NCI-H510A (cell line): ENCODE results near the gene PRPF19.

ENCODE experiments used
- DNase-seq: peaks from one replicate; lab custom pipeline; 2025; lab: John Stamatoyannopoulos, UW

The PRPF19 gene

DNA sequence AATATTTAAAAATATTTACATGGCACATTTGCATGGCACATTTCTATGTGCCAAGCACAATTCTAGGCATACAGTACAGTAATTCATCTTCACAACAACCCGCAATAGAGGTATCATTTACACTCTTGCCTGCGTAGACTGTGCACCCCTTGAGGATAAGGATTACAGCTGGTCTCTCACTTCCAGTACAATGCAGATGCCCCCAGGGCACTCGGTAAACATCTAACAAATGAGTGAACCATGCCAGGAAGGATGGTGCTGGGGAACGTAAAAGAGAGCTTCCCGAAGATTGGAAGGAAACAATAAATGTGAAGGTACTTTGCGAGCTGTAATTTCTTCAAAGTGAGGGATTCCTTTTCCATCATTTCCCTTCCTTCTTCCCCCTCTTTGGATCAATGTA lies 1.3 kb downstream of the PRPF19 start:
- DNase-seq: no peak

DNA sequence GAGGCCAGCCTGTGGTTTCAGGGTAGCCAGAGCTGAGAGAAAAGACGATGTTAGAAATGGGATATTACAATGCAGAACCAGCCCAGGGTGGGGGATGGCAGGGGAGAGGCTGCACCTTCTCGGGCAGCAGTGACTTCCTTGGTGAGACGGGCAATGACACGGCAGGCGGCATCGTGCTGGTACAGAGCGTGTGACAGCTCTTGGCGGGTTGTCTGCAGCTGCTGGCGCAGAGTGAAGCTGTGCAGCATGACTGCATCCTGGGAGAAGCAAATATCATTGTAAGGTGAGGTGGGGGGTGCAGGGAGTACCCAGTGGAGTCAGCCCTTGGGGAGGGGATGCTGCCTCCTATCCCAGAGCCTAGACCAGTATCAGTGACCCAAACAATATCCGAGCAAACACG lies 3.8 kb downstream of the PRPF19 start:
- no peak for DNase-seq

DNA sequence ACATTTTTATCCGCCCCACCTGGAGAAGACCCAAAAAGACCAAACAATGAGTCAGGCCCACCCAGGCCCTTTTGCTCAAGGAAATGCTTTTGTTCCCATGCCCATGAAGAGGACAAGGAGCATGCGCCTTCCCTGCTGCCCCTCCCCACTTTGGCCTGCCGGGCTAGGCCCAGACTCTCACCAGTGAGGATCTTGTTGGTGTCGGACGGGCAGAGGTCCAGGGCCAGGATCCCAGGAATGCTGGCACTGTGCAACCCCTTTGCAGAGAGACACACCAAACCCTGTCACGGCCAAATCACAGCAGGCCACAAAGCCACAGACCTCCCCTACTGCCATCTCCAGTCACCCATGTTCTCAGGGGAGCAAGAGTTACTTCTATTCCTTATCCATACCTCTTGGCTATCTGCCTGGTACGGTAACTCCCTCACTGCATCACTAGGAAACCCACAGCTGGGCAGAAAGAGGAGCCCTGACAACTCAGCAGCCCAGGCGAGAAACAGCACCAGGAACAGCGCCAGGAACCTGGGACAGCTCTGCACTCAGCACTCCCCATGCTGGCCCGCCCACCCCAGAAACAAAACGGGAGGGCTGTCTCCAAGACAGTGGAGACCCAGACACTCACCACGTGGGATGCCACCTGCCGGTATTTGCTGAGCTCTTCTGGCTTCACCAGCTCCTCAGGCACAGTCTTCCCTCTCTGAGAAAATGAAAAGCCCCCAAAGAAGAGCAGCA lies 5.5 kb downstream of the PRPF19 start:
- DNase-seq: no peak

DNA sequence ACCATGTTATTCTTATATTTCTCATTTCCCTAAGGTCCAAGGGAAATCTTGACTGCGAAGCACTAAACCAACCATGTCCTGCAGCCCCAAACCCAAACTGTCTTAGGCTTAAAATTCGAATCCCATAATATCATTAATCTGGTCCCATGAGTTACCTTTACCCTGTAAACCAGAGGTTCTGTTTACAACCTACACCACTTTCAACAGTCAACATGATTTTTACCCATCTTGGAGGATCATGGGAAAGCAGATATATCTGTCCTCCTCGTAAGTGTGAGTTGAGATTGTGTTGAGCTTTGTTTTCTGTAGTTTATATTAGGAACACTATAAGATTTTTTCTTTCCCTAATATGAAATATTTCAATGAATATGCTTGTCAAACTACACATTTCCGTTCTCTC lies 6.4 kb downstream of the PRPF19 start:
- DNase-seq: no peak

- DNase-seq: no peak
Measured at GRCh38 chr11:60899046-60899936, 7.1 kb downstream of the PRPF19 start.

DNA sequence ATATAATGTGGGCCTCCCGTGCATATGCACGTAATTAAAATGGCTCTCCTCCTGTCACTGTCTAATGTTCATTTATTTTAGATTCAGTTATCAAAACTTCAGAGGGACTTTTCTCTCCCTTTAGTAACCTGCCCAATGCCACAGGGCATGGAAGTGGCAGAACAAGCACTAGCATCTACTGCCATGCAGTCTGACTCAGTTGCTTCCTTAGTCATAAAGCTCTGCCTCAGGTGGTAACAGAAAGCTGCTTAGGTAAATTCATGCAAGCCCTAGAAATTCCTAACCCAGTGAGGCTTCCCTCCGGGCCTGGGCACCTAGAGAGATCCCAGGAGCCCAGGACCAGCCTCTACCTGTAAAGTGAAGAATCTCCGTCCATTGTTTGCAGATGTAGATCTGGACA lies 8.9 kb downstream of the PRPF19 start:
- no peak for DNase-seq

DNA sequence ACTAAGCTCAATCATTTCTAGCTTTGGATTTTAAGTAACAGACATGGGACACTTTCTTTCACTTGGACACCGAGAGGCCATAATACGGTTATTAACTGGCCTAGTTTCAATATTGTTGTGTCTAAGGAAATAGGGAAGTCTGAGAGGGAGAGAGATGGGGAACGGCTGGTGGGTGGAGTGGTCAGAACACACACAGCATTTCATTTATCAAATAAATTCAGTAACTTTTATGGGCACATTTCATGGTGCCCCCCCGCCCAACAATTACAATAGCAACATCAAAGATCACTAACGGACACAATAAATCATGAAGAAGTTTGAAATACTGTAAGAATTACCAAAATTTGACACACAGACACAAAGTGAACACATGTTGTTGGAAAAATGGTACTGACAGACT lies 10.7 kb downstream of the PRPF19 start:
- no peak for DNase-seq

- DNase-seq: no peak
Measured at GRCh38 chr11:60891103-60891741, 15.2 kb downstream of the PRPF19 start.

DNA sequence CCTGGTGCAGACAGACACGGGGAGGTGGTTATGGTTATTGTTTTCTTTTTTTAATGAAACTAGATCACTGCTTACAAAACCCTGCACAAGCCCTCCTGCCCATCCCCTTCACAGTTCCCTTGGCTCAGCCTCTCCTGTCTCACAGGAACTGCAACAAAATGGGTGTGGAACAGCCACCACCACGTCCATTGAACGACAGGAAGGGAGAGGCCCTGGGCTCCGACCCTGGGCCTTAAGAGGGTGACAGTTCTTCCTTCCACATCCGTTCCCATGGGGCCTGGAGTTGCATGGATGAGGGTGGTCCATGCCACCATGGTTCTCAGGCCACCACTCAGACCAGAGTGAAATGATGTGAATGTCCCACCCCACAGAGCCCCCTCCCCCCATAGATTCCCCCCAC lies 15.7 kb downstream of the PRPF19 start:
- no peak for DNase-seq

DNA sequence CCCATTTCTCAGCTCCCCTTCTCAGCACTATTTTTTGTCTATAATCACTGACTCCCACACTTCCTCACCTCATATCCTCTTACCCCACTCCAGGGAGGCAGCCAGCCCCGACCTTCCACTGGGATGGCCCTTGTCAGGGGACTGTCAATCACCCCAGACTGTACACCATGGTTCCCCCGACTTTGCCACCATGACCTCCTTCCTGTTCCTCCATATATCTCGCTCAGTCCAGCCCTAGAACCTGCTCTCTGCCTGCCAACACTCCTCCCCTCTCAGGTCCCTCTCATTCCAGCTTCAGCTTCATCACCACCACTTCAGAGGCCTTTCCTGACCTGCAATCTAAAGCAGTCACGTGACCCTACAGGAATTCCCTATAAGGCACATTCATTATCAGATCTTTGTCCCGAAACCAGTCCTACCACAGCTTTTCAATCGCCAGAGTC lies 16.5 kb downstream of the PRPF19 start:
- DNase-seq: no peak

- DNase-seq: no peak
Measured at GRCh38 chr11:60887556-60887955, 18.8 kb downstream of the PRPF19 start.

- peak; percentile 84 for DNase-seq
Measured at GRCh38 chr11:60880643-60881282, 25.6 kb downstream of the PRPF19 start.

- no peak for DNase-seq
Measured at GRCh38 chr11:60879971-60880588, 26.3 kb downstream of the PRPF19 start.

DNA sequence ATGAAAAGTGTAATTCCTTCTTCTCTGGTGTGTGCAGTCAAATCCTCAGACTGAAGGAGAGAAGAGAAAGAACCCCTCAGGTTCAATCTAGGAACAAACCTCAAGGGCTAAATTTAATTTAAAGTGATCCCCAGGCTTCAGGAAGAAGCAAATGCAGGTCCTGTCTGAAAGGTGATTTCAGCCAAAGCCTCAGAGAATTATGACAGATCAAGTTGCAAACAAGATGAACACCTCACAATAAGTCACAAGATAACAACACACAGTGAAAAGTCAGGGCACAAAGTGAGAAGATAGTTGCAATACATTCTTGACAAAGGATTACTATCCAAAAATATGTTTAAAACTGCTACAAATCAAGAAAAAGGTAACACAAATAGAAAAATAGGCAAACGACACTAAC lies 27.3 kb downstream of the PRPF19 start:
- no peak for DNase-seq

DNA sequence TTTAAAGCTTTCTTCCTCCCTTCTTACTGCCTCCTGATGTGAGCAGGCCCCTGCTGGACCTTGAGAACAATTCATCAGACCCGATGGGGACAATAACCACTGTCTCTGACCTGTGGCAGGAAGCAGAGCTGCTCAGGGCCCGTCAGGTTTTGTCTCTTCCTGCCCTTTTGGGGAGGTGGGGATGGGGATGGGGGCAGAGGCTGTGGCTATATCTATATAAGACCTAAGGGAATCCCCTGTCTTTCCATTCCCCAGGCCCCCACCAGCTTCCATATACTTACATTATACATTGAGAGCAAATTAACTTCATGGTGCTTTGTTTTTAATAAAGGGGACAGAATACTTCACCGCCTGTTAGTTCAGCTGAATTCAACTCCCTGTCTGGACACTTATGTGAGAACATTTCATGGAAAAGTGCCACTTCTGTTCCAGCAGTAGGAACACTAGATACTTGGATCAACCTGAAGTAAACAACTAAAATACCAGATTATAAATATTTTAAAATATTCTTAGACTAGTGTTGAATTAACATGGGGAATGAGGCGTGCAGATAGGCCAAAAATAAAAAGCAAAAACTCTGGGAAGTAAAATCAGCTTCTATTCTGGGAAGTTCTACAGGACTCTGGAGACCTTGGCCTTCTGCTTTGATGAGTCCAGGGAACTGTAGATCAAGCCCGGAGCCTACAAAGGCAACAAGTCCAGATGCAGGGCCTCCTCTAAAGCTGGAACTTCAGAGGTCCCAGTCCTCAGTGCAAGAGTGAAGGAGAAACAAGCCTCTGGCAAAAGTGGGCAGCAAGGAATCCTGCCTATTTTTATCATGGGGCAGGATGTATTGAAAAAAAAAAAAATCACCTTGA lies 27.9 kb downstream of the PRPF19 start:
- DNase-seq: no peak

GRCh38 chr11:60876168-60876485 lies 30.3 kb downstream of the PRPF19 start:
- no peak for DNase-seq

DNA sequence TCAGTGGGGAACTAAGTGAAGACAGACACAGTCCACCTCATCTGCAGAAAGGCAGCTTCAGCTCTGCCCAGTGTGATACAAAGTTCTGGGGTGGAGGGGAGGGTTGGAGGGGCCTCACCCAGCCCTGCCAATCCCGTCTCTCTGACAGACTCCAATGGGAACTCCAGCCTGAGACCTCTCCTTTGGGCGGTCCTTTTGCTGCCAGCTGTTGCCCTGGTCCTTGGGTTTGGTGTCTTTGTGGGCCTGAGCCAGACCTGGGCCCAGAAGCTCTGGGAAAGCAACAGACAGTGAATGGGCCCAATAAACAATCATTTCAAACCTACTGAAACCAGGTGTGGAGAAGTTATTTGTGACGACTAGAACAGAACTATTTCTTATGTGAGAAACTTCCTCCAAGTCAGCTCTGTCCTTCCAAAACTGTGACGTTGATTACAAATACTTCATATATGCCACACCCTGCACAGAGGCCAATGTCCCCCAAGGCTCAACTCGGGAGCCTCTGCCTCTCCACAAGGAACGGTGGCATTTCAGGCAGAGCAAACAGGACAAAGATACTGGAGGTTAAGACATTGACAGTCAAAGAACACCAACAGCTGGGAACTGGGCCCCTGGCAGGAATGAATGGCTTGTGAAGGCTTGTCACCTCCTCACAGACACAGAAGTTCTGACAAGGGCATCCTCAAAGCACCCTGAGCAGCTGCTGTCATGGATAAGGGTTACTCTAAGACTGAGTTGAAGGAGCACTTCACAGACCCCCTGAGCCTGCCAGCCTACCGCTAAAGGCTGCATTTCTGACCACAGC lies 30.8 kb downstream of the PRPF19 start:
- no peak for DNase-seq

DNA sequence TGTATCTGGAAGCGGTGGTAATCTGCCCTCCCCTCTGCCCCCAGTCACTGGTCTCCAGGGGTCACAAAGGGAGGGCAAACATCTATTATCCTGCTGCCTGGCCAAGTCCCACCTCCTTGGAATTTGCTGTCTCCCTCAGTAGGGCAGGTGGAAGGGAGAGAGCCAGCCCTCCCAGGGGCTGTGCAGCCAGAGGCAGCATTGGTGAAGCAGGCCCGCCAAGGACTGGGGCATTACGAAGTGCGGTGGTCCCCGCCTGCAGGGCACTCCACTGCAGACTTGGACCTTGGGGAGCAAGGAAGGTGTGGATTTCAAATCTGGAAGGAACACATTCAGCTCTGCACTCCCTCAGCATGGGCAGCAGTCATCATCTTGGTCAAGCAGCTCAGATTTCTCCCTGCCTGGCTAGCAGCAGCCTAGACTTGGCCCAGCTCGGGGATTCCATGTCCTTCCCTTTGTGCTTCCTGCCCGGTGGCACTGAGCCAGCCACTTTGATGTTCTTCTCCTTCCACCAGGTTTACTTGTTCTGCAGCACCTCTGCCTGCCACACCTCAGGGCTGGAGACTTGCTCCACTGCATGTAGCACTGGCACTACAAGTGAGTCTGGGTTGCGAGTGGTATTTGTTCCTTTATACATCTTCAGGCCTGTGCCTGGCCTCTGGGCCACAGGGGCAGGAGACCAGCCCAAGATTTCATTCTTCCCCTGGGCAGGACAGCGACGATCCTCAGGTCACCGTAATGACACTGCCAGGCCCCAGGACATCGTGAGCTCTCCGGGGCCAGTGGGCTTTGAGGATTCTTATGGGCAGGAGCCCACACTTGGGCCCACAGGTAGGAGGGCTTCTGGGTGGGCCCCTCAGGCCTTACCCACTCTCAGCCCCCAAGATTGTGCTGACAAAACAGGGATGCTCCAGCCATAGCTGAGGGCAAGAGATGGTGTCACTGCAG lies 31.7 kb downstream of the PRPF19 start:
- DNase-seq: no peak

- DNase-seq: no peak
Measured at GRCh38 chr11:60873533-60873932, 32.9 kb downstream of the PRPF19 start.
